OCI-LY3 (cell line): ENCODE measurements around the gene SOD1.

ENCODE experiments used
- EZH2phosphoT487 ChIP-seq: fragments of 200-600 bp; shearing (Covaris generic); IDR thresholded peaks from 2 replicates; pipeline ENCODE4 v1.6.1; 2018; ENCODE audit warnings: antibody characterized with exemption, mixed run types, low read depth
- TF ChIP-seq, protein P1 (sequence below): fragments of 200-600, 300-600 bp; sonication (generic); IDR thresholded peaks from 2 replicates; pipeline ENCODE4 v1.5.1; 2014; ENCODE audit warnings: antibody characterized with exemption, low read length, low read depth

DNA sequence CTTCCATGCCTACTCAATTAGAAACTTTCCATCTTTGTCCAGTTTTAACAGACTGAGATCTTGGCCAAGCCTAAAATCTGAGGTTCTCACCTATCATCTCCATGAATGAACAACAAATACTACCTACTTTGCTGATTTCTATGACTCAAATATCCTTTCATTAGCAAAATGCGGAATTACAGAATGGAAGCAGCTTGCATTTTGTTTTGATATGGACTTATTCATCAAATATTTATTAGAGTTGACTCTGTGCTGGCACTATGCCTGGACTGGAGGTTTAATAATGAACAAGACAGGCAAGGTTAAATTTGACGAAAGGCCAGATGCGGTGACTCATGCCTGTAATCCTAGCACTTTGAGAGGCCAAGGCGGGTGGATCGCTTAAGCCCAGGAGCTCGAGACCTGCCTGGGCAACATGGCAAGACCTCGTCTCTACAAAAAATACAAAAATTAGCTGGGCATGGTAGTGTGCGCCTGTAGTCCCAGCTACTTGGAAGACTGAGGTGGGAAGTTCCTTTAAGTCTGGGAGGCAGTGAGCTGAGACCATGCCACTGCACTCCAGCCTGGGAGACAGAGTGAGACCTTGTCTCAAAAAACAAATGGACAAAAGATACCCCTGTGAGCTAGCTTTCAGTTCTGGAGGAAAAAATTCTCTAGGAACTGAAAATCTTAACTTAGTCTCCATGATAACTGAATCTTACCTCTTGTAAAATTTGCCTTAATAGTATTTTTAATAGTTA is 29.4 kb upstream of the SOD1 start:
- TF ChIP-seq, protein P1, sequence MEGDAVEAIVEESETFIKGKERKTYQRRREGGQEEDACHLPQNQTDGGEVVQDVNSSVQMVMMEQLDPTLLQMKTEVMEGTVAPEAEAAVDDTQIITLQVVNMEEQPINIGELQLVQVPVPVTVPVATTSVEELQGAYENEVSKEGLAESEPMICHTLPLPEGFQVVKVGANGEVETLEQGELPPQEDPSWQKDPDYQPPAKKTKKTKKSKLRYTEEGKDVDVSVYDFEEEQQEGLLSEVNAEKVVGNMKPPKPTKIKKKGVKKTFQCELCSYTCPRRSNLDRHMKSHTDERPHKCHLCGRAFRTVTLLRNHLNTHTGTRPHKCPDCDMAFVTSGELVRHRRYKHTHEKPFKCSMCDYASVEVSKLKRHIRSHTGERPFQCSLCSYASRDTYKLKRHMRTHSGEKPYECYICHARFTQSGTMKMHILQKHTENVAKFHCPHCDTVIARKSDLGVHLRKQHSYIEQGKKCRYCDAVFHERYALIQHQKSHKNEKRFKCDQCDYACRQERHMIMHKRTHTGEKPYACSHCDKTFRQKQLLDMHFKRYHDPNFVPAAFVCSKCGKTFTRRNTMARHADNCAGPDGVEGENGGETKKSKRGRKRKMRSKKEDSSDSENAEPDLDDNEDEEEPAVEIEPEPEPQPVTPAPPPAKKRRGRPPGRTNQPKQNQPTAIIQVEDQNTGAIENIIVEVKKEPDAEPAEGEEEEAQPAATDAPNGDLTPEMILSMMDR = no peak
- TF ChIP-seq EZH2phosphoT487 = no peak
